PC-9 (cell line): ENCODE measurements around the gene FBXO10. TPM values are rescaled to one million over a fixed set of nuclear protein-coding genes. Genes with fewer than 3 reads are reported as not detected.

Experiments
- BruUV-seq: library from RNA; stranded (reverse); fragments of 400-500 nt; replicated peaks from 2 replicates; lab custom pipeline; 2021; lab: Mats Ljungman, UMichigan
- CTCF ChIA-PET: fragments of 300-600 bp; sonication (Branson Sonifier 250); formaldehyde crosslinking; loops from one replicate; lab custom pipeline; 2022; ENCODE audit warnings: antibody characterized with exemption; lab: Charles Lee
- POLR2A ChIA-PET: fragments of 300-600 bp; sonication (Branson Sonifier 250); formaldehyde crosslinking; loops from one replicate; lab custom pipeline; 2022; ENCODE audit warnings: antibody characterized with exemption; ENCODE audit not compliant: unreplicated experiment; lab: Charles Lee
- DNase-seq, 2 experiments: peaks; one replicate each; pipeline versions ENCODE4 v3.0.0 to v3.0.0-alpha.2; 2015 to 2022; ENCODE audit warnings: mixed read lengths in 1 of 2
- H2AFZ ChIP-seq: fragments of 200-600 bp; sonication (generic); 2 replicates; pipeline ENCODE4 v1.8.1; 2017; ENCODE audit warnings: antibody characterized with exemption
- H3F3A ChIP-seq: fragments of 200-600 bp; sonication (generic); 2 replicates; pipeline ENCODE4 v1.8.1; 2017; ENCODE audit warnings: antibody characterized with exemption, mild to moderate bottlenecking, low read depth; ENCODE audit not compliant: insufficient read depth
- H3K27ac ChIP-seq: fragments of 200-600 bp; sonication (generic); 2 replicates; pipeline ENCODE4 v1.6.1; 2016; ENCODE audit warnings: mixed run types
- H3K27me3 ChIP-seq: fragments of 200-600 bp; sonication (generic); 2 replicates; pipeline ENCODE4 v1.6.1; 2016; ENCODE audit warnings: low read depth, mixed run types; ENCODE audit not compliant: insufficient read depth
- H3K36me3 ChIP-seq: fragments of 200-600 bp; sonication (generic); 2 replicates; pipeline ENCODE4 v1.6.1; 2016; ENCODE audit warnings: low read depth, mixed run types
- H3K4me1 ChIP-seq: fragments of 200-600 bp; sonication (generic); replicated peaks from 2 replicates; pipeline ENCODE4 v1.6.1; 2016; ENCODE audit warnings: mixed run types; ENCODE audit not compliant: insufficient read depth
- H3K4me2 ChIP-seq: fragments of 200-600 bp; sonication (generic); 2 replicates; pipeline ENCODE4 v1.6.1; 2017; ENCODE audit warnings: mixed run types
- H3K4me3 ChIP-seq: fragments of 200-600 bp; sonication (generic); 2 replicates; pipeline ENCODE4 v1.6.1; 2016; ENCODE audit warnings: mixed run types
- H3K79me2 ChIP-seq: fragments of 200-600 bp; sonication (generic); 2 replicates; pipeline ENCODE4 v1.6.1; 2017; ENCODE audit warnings: low read depth, mixed run types
- H3K9me2 ChIP-seq: fragments of 200-600 bp; sonication (generic); 2 replicates; pipeline ENCODE4 v1.8.1; 2017; ENCODE audit warnings: mild to moderate bottlenecking; ENCODE audit not compliant: insufficient read depth
- H3K9me3 ChIP-seq: fragments of 200-600 bp; sonication (generic); 2 replicates; pipeline ENCODE4 v1.8.1; 2016; ENCODE audit warnings: low read depth; ENCODE audit not compliant: insufficient read depth
- H4K20me1 ChIP-seq: fragments of 200-600 bp; sonication (generic); 2 replicates; pipeline ENCODE4 v1.8.1; 2017; ENCODE audit not compliant: insufficient read depth
- CTCF ChIP-seq: fragments of 200-600 bp; sonication (generic); conservative IDR thresholded peaks from 2 replicates; pipeline ENCODE4 v1.6.1; 2017; ENCODE audit warnings: mixed run types, antibody characterized with exemption, mild to moderate bottlenecking, moderate library complexity
- EZH2 ChIP-seq: fragments of 200-600 bp; sonication (generic); IDR thresholded peaks from 2 replicates; pipeline ENCODE4 v1.8.0; 2017; ENCODE audit warnings: antibody characterized with exemption, low read depth
- intact Hi-C: fragments of 100-400 bp; cut with micrococcal nuclease; formaldehyde crosslinking; loops from one replicate; pipeline ENCODE4 v1.10.0; 2022; ENCODE audit not compliant: unreplicated experiment
- total RNA-seq: library from RNA; stranded (reverse); gene quantifications from 2 replicates; pipeline ENCODE4 v1.2.3, GENCODE V29; 2021

FBXO10 gene
- total RNA-seq, 1 experiment from 2014 or later: 3.7 TPM

GRCh38 chr9:37509536-37509935, 66.6 kb downstream of the FBXO10 start:
- DNase-seq: no peak
- Histone ChIP-seq H4K20me1 (no peaks in the 10 kb centered on the region), H3K27ac (no peak overlapping the region), H2AFZ (no peak overlapping the region), H3K4me2 (no peak overlapping the region), H3K27me3 (no peaks in the 10 kb centered on the region), H3K4me1 (no peaks in the 10 kb centered on the region), H3K9me2 (no peaks in the 10 kb centered on the region), H3F3A (no peaks in the 10 kb centered on the region), H3K9me3 (no peaks in the 10 kb centered on the region), H3K4me3 (no peak overlapping the region), H3K79me2 (no peaks in the 10 kb centered on the region), H3K36me3 (no peaks in the 10 kb centered on the region)
- ChIA-PET POLR2A (no interaction called here), CTCF (no interaction called here)
- BruUV-seq: no TSS peak
- intact Hi-C loops: no loop called here
- TF ChIP-seq EZH2 (no peak), CTCF (no peak)

- intact Hi-C loops: no loop called here
- ChIA-PET POLR2A (no interaction called here), CTCF (no interaction called here)
- H3K4me2 ChIP-seq: no peak overlapping the region
- H3K9me3 ChIP-seq: no peaks in the 10 kb centered on the region
- H3K4me1 ChIP-seq: no peaks in the 10 kb centered on the region
- no peak for DNase-seq
- no peaks in the 10 kb centered on the region for H3K36me3 ChIP-seq
- no peak overlapping the region for H3K4me3 ChIP-seq
- H3K9me2 ChIP-seq: no peaks in the 10 kb centered on the region
- H3F3A ChIP-seq: no peaks in the 10 kb centered on the region
- H2AFZ ChIP-seq: no peak overlapping the region
- no peaks in the 10 kb centered on the region for H3K79me2 ChIP-seq
- H3K27me3 ChIP-seq: no peaks in the 10 kb centered on the region
- no peak overlapping the region for H3K27ac ChIP-seq
- no TSS peak for BruUV-seq
- TF ChIP-seq EZH2: no peak
- TF ChIP-seq CTCF: no peak
- no peaks in the 10 kb centered on the region for H4K20me1 ChIP-seq
Observed at GRCh38 chr9:37508834-37509206, 67.4 kb downstream of the FBXO10 start.

GRCh38 chr9:37508135-37508833, 67.9 kb downstream of the FBXO10 start:
- CTCF ChIA-PET: no interaction called here
- H3K9me3 ChIP-seq: no peaks in the 10 kb centered on the region
- intact Hi-C loops: no loop called here
- H3K27me3 ChIP-seq: no peaks in the 10 kb centered on the region
- H3K4me3 ChIP-seq: no peak overlapping the region
- no peak overlapping the region for H2AFZ ChIP-seq
- H4K20me1 ChIP-seq: no peaks in the 10 kb centered on the region
- no peaks in the 10 kb centered on the region for H3K9me2 ChIP-seq
- no peaks in the 10 kb centered on the region for H3K79me2 ChIP-seq
- H3K4me2 ChIP-seq: no peak overlapping the region
- H3F3A ChIP-seq: no peaks in the 10 kb centered on the region
- no peak for TF ChIP-seq CTCF
- no peak for TF ChIP-seq EZH2
- H3K4me1 ChIP-seq: no peaks in the 10 kb centered on the region
- POLR2A ChIA-PET: no interaction called here
- BruUV-seq: no TSS peak
- H3K27ac ChIP-seq: no peak overlapping the region
- no peak for DNase-seq
- H3K36me3 ChIP-seq: no peaks in the 10 kb centered on the region
